Measurements from ENCODE around the gene KHK.
A peak's percentile ranks its signal among the peaks of the same experiment; 100 is the strongest.

The KHK gene

DNA sequence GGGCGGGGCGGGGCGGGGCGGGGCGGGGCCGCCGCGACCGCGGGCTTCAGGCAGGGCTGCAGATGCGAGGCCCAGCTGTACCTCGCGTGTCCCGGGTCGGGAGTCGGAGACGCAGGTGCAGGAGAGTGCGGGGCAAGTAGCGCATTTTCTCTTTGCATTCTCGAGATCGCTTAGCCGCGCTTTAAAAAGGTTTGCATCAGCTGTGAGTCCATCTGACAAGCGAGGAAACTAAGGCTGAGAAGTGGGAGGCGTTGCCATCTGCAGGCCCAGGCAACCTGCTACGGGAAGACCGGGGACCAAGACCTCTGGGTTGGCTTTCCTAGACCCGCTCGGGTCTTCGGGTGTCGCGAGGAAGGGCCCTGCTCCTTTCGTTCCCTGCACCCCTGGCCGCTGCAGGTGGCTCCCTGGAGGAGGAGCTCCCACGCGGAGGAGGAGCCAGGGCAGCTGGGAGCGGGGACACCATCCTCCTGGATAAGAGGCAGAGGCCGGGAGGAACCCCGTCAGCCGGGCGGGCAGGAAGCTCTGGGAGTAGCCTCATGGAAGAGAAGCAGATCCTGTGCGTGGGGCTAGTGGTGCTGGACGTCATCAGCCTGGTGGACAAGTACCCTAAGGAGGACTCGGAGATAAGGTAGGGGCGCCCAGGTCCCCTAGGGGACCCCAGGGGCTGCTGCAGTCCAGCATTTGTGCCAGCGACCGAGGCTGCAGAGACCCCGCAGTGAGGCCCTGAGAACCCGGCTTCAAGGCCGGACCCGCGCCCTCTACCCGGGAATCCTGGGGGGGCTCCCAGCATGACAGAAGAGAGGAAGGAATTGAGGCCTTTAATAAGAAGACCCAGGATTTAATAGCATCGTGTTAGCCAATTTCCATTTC, at the start of gene KHK:
TSS of gene KHK (plus strand) at position 49 of the 870 bp plus-strand sequence. CDS start at position 537, 488 bp downstream.
- DNase-seq, result no peak

- no peak for DNase-seq
Measured at GRCh38 chr2:27038012-27038411, 48.6 kb upstream of the KHK start.

- no peak for DNase-seq
Measured at GRCh38 chr2:27038631-27039339, 47.8 kb upstream of the KHK start.

DNA sequence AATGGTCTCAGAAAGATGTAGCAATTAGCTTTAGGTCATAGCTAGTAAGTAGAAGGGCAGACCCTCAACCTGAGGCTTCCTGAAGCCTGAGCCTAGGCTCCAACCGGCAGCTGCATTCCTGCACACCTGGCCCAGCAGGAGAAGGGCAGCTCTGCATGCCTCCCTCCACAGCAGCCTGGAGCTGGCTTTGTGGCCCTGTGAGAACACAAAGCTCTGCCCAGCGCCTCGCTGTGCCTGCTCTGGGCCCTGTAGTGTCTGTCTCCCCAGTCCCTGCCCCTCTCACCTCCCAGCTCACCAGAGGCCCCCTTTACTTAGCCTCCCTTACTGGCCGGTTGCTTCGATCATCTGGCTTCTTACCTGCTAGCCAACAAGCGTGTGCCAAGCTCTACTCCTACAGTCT, 47.1 kb upstream of the KHK start:
- no peak for DNase-seq

DNA sequence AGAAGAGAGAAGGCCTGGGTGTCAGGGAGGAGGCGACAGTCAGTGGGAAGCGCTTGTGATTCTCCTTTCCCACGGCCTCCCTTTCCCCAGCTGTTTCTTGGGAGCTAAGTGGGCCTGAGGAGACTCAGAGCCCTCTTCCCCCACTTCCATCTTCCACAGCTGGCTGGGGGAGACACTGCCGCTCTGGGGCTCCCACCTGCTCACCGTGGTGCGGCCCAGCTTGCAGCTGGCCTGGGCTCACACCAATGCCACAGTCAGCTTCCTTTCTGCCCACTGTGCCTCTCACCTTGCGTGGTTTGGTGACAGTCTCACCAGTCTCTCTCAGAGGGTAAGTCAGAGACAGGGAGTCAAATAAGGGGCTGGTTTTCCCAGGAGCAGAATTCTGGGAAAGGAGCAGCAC, 46.7 kb upstream of the KHK start:
- DNase-seq, result no peak

- no peak for DNase-seq
Measured at GRCh38 chr2:27040282-27040681, 46.3 kb upstream of the KHK start.

GRCh38 chr2:27041752-27042151, 44.8 kb upstream of the KHK start:
- DNase-seq, result no peak

DNA sequence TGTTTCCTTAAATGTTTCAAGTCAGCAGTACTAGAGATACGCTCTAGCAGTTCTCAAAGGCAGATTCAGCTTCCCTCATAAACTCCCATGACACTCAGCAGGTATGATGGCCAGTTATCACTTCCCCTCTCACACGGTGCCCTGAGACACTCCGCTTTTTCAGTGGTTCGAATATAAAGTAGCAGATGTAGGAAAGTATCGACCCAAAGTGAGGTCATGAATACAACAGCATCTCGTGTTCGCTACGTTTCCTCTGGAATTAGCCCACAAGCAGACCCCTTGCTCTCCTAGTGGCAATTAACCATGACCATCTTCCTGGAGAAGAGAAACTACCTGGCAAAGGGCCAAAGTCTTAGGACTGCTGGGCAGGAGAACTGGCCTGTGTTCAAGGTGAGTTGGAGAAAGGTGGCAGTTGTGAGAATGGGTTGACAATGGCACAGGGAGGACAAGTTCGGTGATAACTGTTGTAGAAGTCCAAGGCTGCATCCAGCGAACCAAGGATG, 44.4 kb upstream of the KHK start:
- DNase-seq, result no peak

DNA sequence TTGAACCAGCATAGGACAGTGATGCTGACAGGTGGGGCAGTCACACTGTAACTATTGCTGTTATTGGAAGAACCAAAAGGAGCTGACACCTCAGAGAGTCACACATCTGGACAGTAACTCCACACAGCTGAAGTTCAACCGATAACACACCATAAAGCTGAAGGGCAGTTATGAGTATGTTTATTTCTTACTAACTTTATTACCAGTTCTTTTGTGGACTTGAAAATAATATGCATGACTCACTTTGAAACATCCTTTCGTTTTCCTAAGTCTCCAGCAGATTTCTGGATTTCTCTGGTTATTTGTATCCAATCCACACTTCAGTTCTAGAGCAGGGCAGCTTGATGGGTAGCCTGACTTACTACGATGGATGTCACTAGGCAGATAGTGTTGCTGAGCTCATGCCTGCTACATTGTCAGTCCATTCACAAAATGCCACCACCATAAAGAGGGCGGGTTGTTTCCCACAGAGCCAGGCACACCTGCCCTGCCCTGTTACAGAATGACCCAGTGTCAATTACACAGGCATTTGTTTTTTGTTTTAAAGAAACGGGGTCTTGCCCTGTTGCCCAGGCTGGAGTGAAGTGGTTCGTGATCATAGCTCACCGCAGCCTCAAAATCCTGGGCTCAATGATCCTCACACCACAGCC, 43.5 kb upstream of the KHK start:
- no peak for DNase-seq

- no peak for DNase-seq
Measured at GRCh38 chr2:27049422-27050280, 36.9 kb upstream of the KHK start.

DNA sequence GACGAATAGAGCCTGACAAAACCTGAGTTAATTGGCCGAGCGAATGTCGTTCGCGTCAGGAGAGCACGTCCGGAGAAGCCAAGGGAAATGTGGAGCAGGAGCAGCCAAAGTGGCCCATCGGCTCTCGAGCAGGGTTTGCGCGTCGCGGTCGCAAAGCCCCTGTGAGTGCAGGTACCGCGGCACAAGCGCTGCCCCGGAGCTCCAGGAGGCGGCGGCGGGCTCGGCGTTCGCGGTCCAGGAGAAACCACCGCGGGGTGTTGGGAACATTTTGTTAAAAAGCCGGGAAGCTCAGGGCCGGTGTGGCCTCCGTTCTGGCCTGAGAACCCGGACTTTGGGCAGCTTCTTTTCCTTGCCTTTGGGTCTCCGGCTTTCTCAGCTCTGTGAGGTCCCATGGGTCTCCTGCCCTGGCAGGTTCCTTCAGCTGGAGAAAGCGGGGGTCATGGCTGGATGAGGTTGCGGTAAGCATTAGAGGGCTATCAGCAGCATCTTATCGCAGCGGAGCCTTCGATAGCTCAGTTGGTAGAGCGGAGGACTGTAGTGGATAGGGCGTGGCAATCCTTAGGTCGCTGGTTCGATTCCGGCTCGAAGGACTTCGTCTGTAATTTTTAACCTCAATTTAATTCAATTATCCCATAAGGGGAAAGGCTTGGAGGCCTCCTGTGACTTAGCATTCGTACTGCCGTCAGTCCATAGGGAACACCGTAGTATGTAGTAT, 36.1 kb upstream of the KHK start:
- peak; percentile 87 for DNase-seq

GRCh38 chr2:27050996-27051901, 35.3 kb upstream of the KHK start, which contains the start of gene AGBL5:
Gene AGBL5, plus strand, starts transcription at chr2:27051668. Its CDS starts 1,291 bp downstream, at chr2:27052959.
- DNase-seq, result peak; percentile 74

DNA sequence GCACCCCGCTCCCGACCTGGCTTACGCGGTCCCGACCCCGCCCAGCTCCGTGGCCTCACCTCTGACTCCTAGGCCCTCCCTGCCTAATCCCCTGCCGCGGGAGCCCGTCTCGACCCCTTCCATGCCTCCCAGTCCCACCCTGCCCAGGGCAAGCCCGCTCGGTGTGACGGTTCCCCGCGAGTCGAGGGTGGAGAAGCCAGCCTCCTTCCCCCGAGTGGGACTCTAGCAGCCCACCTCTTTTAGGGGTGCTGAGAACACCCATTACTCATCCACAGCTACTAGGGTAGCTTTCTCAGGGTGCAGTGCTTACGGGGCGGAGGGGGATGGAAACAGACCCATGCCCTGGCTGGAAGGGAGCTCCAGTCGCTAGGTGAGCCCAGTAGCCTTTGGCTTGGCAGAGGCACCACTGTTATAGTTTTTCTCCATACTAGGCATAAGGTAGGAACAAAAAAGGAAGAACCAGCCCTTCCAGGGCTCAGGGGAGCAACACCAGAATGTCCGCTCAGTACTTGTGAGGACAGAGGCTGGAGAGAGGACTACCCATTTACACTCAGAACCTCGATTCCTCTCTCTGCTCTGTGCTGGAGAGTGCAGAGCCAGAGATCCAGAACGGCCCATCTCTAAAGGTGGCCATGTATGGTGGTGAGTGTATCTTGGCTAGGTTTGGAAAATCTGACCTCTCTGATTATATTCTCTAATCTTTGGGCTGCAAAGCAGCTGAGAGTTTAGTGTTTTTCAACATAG, 34.5 kb upstream of the KHK start:
- no peak for DNase-seq

DNA sequence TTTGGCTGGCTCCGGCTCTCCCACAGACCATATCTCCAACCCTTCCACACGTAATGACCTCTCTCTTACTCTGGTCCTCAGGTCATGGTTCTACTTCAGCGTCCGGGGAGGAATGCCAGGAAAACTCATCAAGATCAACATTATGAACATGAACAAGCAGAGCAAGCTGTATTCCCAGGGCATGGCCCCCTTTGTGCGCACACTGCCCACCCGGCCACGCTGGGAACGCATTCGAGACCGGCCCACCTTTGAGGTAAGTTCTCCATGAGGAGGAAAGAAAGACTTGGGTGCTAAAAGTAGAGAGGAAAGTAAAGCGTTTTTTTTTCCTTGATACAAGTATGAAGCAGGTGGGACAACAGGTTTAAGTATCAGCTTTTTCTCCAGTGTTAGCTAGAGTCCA, 33.3 kb upstream of the KHK start:
- DNase-seq, result no peak

DNA sequence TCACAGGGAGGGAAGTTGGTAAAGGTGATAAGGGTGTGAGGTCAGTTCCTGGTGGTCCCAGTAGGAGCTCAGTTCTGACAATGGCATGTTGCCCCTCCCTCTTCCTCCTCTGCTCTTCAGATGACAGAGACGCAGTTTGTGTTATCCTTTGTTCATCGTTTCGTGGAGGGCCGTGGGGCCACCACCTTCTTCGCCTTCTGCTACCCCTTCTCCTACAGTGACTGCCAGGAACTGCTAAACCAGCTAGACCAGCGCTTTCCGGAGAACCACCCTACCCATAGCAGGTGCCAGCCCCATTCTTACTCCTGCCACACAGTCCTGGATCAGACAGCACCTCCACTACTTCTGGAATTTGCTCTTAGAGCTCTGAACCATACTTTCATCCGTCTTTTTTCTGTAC, 32.8 kb upstream of the KHK start:
- DNase-seq, result no peak

DNA sequence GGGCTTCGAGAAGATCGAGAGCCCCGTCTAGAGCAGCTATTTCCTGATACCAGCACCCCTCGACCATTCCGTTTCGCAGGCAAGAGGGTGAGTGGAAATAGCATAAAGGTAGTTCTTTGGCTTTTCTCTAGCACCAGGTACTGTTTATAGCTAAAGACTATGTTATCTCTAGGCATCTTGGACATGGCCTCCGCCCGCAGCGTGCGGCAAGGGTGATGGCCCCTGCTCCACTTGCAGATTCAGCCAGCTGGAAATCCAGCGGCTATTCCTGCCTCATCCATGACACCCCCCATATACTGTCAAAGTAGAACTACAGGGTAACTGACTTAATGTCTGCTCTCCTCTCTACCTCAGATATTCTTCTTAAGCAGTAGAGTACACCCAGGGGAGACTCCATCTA, 31.9 kb upstream of the KHK start:
- no peak for DNase-seq

DNA sequence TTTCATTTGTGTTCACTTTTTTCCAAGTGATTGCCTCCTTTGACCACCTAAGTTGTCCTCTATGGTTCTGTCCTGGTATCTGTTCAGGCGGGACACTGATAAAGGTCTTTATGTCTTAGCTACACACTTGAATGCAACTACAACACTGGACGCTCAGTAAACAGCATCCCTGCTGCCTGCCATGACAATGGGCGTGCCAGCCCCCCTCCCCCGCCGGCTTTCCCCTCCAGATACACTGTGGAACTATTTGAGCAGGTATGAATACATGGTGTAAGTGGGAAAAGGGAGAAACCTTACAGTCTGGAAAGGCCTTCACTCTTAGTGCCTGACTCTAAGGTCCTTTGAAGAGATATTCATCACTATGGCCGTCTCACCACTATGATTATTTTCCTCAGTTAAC, 29.4 kb upstream of the KHK start:
- no peak for DNase-seq

DNA sequence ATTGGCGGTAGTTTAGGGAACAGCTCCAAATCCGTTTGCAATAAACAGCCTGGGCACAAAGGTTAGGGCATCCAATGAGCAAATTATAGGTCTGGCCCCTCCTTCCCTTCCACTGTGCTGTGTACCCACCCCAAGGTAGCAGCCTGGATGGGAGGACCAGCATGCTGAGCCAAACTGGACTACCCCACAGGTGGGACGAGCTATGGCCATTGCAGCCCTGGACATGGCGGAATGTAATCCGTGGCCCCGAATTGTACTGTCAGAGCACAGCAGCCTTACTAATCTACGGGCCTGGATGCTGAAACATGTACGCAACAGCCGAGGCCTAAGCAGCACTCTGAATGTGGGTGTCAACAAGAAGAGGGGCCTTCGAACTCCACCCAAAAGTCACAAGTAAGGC, 28.4 kb upstream of the KHK start:
- no peak for DNase-seq

- DNase-seq, result no peak
Measured at GRCh38 chr2:27059141-27059820, 27.3 kb upstream of the KHK start.

Data from amniotic stem cell (primary cell).